Measurements from ENCODE around the gene CADM1. TPM values are rescaled to one million over a fixed set of nuclear protein-coding genes. Genes with fewer than 3 reads are reported as not detected.

Gene CADM1
- total and polyA plus RNA-seq, 2 donors (not counting 3 experiments of a cell fraction or from before 2014, with no cell fraction given) = 0.52 to 2.6 TPM

- BruUV-seq (replicated peaks) = no TSS peak
- dilution Hi-C loops (cut with MboI; ENCODE audit: extremely low pct_ligation_motif_present, low sequenced_read_pairs) (no loop called here), intact Hi-C loops (cut with micrococcal nuclease) (no loop called here)
- H3K4me3 ChIP-seq (replicated peaks in 1 of 3; ENCODE audit: insufficient read depth in 1 of 3, low read depth in 1 of 3, low read length in 3 of 3) = no peak overlapping the region
- DNase-seq (ENCODE audit: low read depth, low spot score) (no peak), FAIRE-seq (no peak)
- H3K9me1 ChIP-seq (replicated peaks; ENCODE audit: control insufficient read depth, extremely low read depth, insufficient read depth, low read length) = no peaks in the 10 kb centered on the region
- no peaks in the 10 kb centered on the region for H3K9me3 ChIP-seq (replicated peaks; ENCODE audit: control insufficient read depth, insufficient read depth, low read length)
- no peak overlapping the region for H2AFZ ChIP-seq (ENCODE audit: low read depth, low read length)
- H3K4me2 ChIP-seq (ENCODE audit: insufficient read depth, low read length) = no peak overlapping the region
- H3K27me3 ChIP-seq (ENCODE audit: control insufficient read depth in 2 of 2, insufficient read depth in 2 of 2, low read length in 2 of 2) = no peaks in the 10 kb centered on the region
- H3K36me3 ChIP-seq (ENCODE audit: control insufficient read depth in 2 of 2, extremely low read depth in 1 of 2, insufficient read depth in 2 of 2, low read length in 2 of 2) = no peaks in the 10 kb centered on the region
- no peak overlapping the region for H3K9ac ChIP-seq (replicated peaks; ENCODE audit: extremely low read depth, insufficient read depth, low read length)
- H3K4me1 ChIP-seq (ENCODE audit: control insufficient read depth, extremely low read depth, insufficient read depth, low read length) = no peaks in the 10 kb centered on the region
- no peak for TF ChIP-seq POLR2A (IDR thresholded peaks at IDR 0.05; ENCODE audit: low read depth, low read length)
- no peak for TF ChIP-seq FOS (IDR thresholded peaks at IDR 0.05; ENCODE audit: borderline replicate concordance, insufficient read depth, low read length)
- no peak for TF ChIP-seq EZH2 (IDR thresholded peaks at IDR 0.05; ENCODE audit: borderline replicate concordance, low read depth, low read length, severe bottlenecking)
- no peak for TF ChIP-seq GATA2 (IDR thresholded peaks at IDR 0.05; ENCODE audit: insufficient read depth, insufficient read length, low read depth, low read length)
- no peak for TF ChIP-seq MYC (IDR thresholded peaks at IDR 0.05; ENCODE audit: low read depth, low read length)
- TF ChIP-seq POLR2AphosphoS5 (IDR thresholded peaks at IDR 0.05; ENCODE audit: insufficient read depth, low read depth, low read length) = no peak
- TF ChIP-seq JUN (IDR thresholded peaks at IDR 0.05; ENCODE audit: borderline replicate concordance, insufficient read depth, insufficient read length, low read depth) = no peak
- H3K79me2 ChIP-seq (ENCODE audit: control insufficient read depth, insufficient read depth, low read length) = no peaks in the 10 kb centered on the region
- H3K27ac ChIP-seq (ENCODE audit: insufficient read depth, low read depth, low read length) = no peak overlapping the region
- no peaks in the 10 kb centered on the region for H4K20me1 ChIP-seq (replicated peaks; ENCODE audit: control insufficient read depth, extremely low read depth, insufficient read depth, low read length)
- ChIA-PET POLR2A (no interaction called here), CTCF (no interaction called here)
These were observed 21.4 kb upstream of the CADM1 start for GRCh38 chr11:115525531-115526006.

DNA sequence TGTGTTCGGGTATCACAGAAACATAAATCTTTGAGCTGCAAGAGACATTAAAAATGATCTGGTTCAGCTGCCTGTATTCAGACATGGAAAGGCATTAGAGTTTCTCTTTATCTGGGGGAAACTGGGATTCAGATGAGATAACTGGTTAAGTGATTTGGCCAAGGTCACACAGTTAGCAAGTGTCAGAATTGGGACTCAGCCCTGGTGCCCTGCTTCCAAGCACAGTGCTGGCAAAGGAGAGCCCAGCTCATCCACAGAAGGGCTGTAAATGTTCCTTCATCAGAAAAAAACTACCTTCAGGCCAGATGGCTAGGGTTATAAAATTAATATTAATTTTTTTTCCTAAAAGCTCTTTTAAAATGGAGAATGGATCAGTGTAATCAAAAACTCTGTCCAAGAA lies 20.4 kb upstream of the CADM1 start:
- dilution Hi-C loops (cut with MboI; ENCODE audit: extremely low pct_ligation_motif_present, low sequenced_read_pairs) (no loop called here), intact Hi-C loops (cut with micrococcal nuclease) (no loop called here)
- no peaks in the 10 kb centered on the region for H3K4me1 ChIP-seq (ENCODE audit: control insufficient read depth, extremely low read depth, insufficient read depth, low read length)
- H4K20me1 ChIP-seq (replicated peaks; ENCODE audit: control insufficient read depth, extremely low read depth, insufficient read depth, low read length) = no peaks in the 10 kb centered on the region
- H3K9me1 ChIP-seq (replicated peaks; ENCODE audit: control insufficient read depth, extremely low read depth, insufficient read depth, low read length) = no peaks in the 10 kb centered on the region
- TF ChIP-seq MYC (IDR thresholded peaks at IDR 0.05; ENCODE audit: low read depth, low read length) = no peak
- TF ChIP-seq, protein P1, sequence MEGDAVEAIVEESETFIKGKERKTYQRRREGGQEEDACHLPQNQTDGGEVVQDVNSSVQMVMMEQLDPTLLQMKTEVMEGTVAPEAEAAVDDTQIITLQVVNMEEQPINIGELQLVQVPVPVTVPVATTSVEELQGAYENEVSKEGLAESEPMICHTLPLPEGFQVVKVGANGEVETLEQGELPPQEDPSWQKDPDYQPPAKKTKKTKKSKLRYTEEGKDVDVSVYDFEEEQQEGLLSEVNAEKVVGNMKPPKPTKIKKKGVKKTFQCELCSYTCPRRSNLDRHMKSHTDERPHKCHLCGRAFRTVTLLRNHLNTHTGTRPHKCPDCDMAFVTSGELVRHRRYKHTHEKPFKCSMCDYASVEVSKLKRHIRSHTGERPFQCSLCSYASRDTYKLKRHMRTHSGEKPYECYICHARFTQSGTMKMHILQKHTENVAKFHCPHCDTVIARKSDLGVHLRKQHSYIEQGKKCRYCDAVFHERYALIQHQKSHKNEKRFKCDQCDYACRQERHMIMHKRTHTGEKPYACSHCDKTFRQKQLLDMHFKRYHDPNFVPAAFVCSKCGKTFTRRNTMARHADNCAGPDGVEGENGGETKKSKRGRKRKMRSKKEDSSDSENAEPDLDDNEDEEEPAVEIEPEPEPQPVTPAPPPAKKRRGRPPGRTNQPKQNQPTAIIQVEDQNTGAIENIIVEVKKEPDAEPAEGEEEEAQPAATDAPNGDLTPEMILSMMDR (IDR thresholded peaks at IDR 0.05; ENCODE audit: extremely low read depth in 1 of 2, insufficient read depth in 1 of 2, low read depth in 1 of 2, low read length in 2 of 2) = no peak
- no peak for TF ChIP-seq JUN (IDR thresholded peaks at IDR 0.05; ENCODE audit: borderline replicate concordance, insufficient read depth, insufficient read length, low read depth)
- TF ChIP-seq POLR2AphosphoS5 (IDR thresholded peaks at IDR 0.05; ENCODE audit: insufficient read depth, low read depth, low read length) = no peak
- TF ChIP-seq EZH2 (IDR thresholded peaks at IDR 0.05; ENCODE audit: borderline replicate concordance, low read depth, low read length, severe bottlenecking) = no peak
- TF ChIP-seq, protein P2, sequence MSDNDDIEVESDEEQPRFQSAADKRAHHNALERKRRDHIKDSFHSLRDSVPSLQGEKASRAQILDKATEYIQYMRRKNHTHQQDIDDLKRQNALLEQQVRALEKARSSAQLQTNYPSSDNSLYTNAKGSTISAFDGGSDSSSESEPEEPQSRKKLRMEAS (IDR thresholded peaks at IDR 0.05; ENCODE audit: insufficient read depth, insufficient read length) = no peak
- TF ChIP-seq POLR2A (IDR thresholded peaks at IDR 0.05; ENCODE audit: low read depth, low read length) = no peak
- TF ChIP-seq GATA2 (IDR thresholded peaks at IDR 0.05; ENCODE audit: insufficient read depth, insufficient read length, low read depth, low read length) = no peak
- H3K9ac ChIP-seq (replicated peaks; ENCODE audit: extremely low read depth, insufficient read depth, low read length) = no peak overlapping the region
- no TSS peak for BruUV-seq (replicated peaks)
- DNase-seq (ENCODE audit: low read depth, low spot score) = no peak
- POLR2A ChIA-PET = no interaction called here
- H3K9me3 ChIP-seq (replicated peaks; ENCODE audit: control insufficient read depth, insufficient read depth, low read length) = no peaks in the 10 kb centered on the region
- H3K27me3 ChIP-seq (ENCODE audit: control insufficient read depth in 2 of 2, insufficient read depth in 2 of 2, low read length in 2 of 2) = no peaks in the 10 kb centered on the region
- no peaks in the 10 kb centered on the region for H3K79me2 ChIP-seq (ENCODE audit: control insufficient read depth, insufficient read depth, low read length)
- H3K36me3 ChIP-seq (ENCODE audit: control insufficient read depth in 2 of 2, extremely low read depth in 1 of 2, insufficient read depth in 2 of 2, low read length in 2 of 2) = no peaks in the 10 kb centered on the region
- no peak overlapping the region for H3K27ac ChIP-seq (ENCODE audit: insufficient read depth, low read depth, low read length)
- no peak for FAIRE-seq
- H3K4me2 ChIP-seq (ENCODE audit: insufficient read depth, low read length) = no peak overlapping the region
- H3K4me3 ChIP-seq (replicated peaks in 1 of 3; ENCODE audit: insufficient read depth in 1 of 3, low read depth in 1 of 3, low read length in 3 of 3) = no peak overlapping the region
- CTCF ChIA-PET = no interaction called here
- H2AFZ ChIP-seq (ENCODE audit: low read depth, low read length) = no peak overlapping the region
